Measurements from ENCODE around the gene RAPGEF4.

The RAPGEF4 gene

GRCh38 chr2:172859581-172860335 lies 124.1 kb downstream of the RAPGEF4 start:
- Histone ChIP-seq H3K4me3 (ENCODE audit: low read length) (no peak overlapping the region), H4K20me1 (ENCODE audit: control insufficient read depth, insufficient read depth, low read depth, low read length) (no peaks in the 10 kb centered on the region), H3F3A (ENCODE audit: control insufficient read depth, insufficient read depth) (no peaks in the 10 kb centered on the region), H3K36me3 (ENCODE audit: control insufficient read depth, low read length) (no peaks in the 10 kb centered on the region), H3K79me2 (ENCODE audit: control insufficient read depth, low read length) (no peaks in the 10 kb centered on the region), H3K4me1 (ENCODE audit: control insufficient read depth, low read length) (no peaks in the 10 kb centered on the region), H3K9me3 (ENCODE audit: control insufficient read depth, insufficient read depth, low read length) (0 out of 2 replicates have a peak, but pooled peaks cover under 1% of the 10 kb centered on the region), H3K27ac (ENCODE audit: low read depth, low read length) (no peak overlapping the region), H3K9me2 (replicated peaks; ENCODE audit: control insufficient read depth, low read length) (no peaks in the 10 kb centered on the region), H3K27me3 (ENCODE audit: control insufficient read depth, low read length) (peaks cover 20% of the 10 kb centered on the region; the same call in 1 of the 2 replicates), H3K4me2 (ENCODE audit: low read length) (no peak overlapping the region)
- TF ChIP-seq EZH2phosphoT487 (IDR thresholded peaks at IDR 0.05; ENCODE audit: borderline replicate concordance, low read length) (no peak), CTCF (IDR thresholded peaks at IDR 0.05; ENCODE audit: low read depth, low read length, poor library complexity, severe bottlenecking) (no peak)

DNA sequence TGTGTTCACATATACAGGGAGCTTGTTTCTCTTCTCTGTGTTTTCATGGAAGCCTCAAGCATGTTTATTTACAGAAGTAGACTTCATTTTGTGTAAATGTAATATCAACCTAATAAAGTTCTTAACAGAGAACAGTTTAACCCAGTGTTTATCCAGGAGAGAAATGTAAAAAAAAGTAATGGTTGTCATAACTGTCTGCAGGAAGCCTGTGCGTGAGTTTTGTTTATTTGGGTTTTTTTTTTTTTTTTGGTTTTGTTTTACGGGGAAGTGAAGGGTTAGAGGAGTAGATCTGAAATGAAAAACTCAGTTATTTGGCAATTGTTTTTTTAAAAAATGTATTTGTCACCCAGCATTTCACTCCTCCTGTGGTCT lies 124.7 kb downstream of the RAPGEF4 start:
- TF ChIP-seq EZH2phosphoT487 (IDR thresholded peaks at IDR 0.05; ENCODE audit: borderline replicate concordance, low read length) = no peak
- no peak for TF ChIP-seq CTCF (IDR thresholded peaks at IDR 0.05; ENCODE audit: low read depth, low read length, poor library complexity, severe bottlenecking)
- Histone ChIP-seq H3K4me2 (ENCODE audit: low read length) (no peak overlapping the region), H4K20me1 (ENCODE audit: control insufficient read depth, insufficient read depth, low read depth, low read length) (no peaks in the 10 kb centered on the region), H3K4me3 (ENCODE audit: low read length) (no peak overlapping the region), H3K4me1 (ENCODE audit: control insufficient read depth, low read length) (no peaks in the 10 kb centered on the region), H3K9me3 (ENCODE audit: control insufficient read depth, insufficient read depth, low read length) (no peaks in the 10 kb centered on the region), H3K9me2 (replicated peaks; ENCODE audit: control insufficient read depth, low read length) (no peaks in the 10 kb centered on the region), H3K27ac (ENCODE audit: low read depth, low read length) (no peak overlapping the region), H3F3A (ENCODE audit: control insufficient read depth, insufficient read depth) (no peaks in the 10 kb centered on the region), H3K36me3 (ENCODE audit: control insufficient read depth, low read length) (no peaks in the 10 kb centered on the region), H3K79me2 (ENCODE audit: control insufficient read depth, low read length) (no peaks in the 10 kb centered on the region), H3K27me3 (ENCODE audit: control insufficient read depth, low read length) (peaks cover 20% of the 10 kb centered on the region; the same call in 1 of the 2 replicates)

GRCh38 chr2:172861098-172861497 lies 125.5 kb downstream of the RAPGEF4 start:
- no peak overlapping the region for H3K4me2 ChIP-seq (ENCODE audit: low read length)
- TF ChIP-seq CTCF (IDR thresholded peaks at IDR 0.05; ENCODE audit: low read depth, low read length, poor library complexity, severe bottlenecking) = no peak
- TF ChIP-seq EZH2phosphoT487 (IDR thresholded peaks at IDR 0.05; ENCODE audit: borderline replicate concordance, low read length) = no peak

More at GRCh38 chr2:172861098-172861497, 125.5 kb downstream of the RAPGEF4 start:
- H3K27ac ChIP-seq (ENCODE audit: low read depth, low read length) = no peak overlapping the region
- peaks cover 20% of the 10 kb centered on the region; the same call in 1 of the 2 replicates for H3K27me3 ChIP-seq (ENCODE audit: control insufficient read depth, low read length)
- no peaks in the 10 kb centered on the region for H3K4me1 ChIP-seq (ENCODE audit: control insufficient read depth, low read length)
- no peaks in the 10 kb centered on the region for H4K20me1 ChIP-seq (ENCODE audit: control insufficient read depth, insufficient read depth, low read depth, low read length)
- no peaks in the 10 kb centered on the region for H3K9me3 ChIP-seq (ENCODE audit: control insufficient read depth, insufficient read depth, low read length)
- no peak overlapping the region for H3K4me3 ChIP-seq (ENCODE audit: low read length)
- no peaks in the 10 kb centered on the region for H3K9me2 ChIP-seq (replicated peaks; ENCODE audit: control insufficient read depth, low read length)
- H3K79me2 ChIP-seq (ENCODE audit: control insufficient read depth, low read length) = no peaks in the 10 kb centered on the region
- no peaks in the 10 kb centered on the region for H3F3A ChIP-seq (ENCODE audit: control insufficient read depth, insufficient read depth)
- no peaks in the 10 kb centered on the region for H3K36me3 ChIP-seq (ENCODE audit: control insufficient read depth, low read length)
